ENCODE data around the gene MAML3.

The MAML3 gene

GRCh38 chr4:139738846-139739613 is 415.0 kb downstream of the MAML3 start:
- DNase-seq: no peak

GRCh38 chr4:139736661-139737060 is 417.3 kb downstream of the MAML3 start:
- DNase-seq: no peak

- DNase-seq: no peak
Observed at GRCh38 chr4:139736274-139736660, 417.7 kb downstream of the MAML3 start.

- peak; percentile 59 for DNase-seq
Observed at GRCh38 chr4:139735381-139736273, 418.4 kb downstream of the MAML3 start.

GRCh38 chr4:139734875-139735380 is 419.1 kb downstream of the MAML3 start:
- peak; percentile 86 for DNase-seq

- DNase-seq: peak; percentile 45
Observed at GRCh38 chr4:139734201-139734874, 419.6 kb downstream of the MAML3 start.

- DNase-seq: no peak
Observed at GRCh38 chr4:139732991-139733570, 420.9 kb downstream of the MAML3 start.

- no peak for DNase-seq
Observed at GRCh38 chr4:139728840-139729239, 425.1 kb downstream of the MAML3 start.

- no peak for DNase-seq
Observed at GRCh38 chr4:139728146-139728545, 425.8 kb downstream of the MAML3 start.

GRCh38 chr4:139726615-139727014 is 427.4 kb downstream of the MAML3 start:
- DNase-seq: no peak

GRCh38 chr4:139725236-139725635 is 428.7 kb downstream of the MAML3 start:
- DNase-seq: no peak

GRCh38 chr4:139721789-139722188 is 432.2 kb downstream of the MAML3 start:
- DNase-seq: no peak

GRCh38 chr4:139720806-139721205 is 433.2 kb downstream of the MAML3 start:
- no peak for DNase-seq

- no peak for DNase-seq
Observed at GRCh38 chr4:139719381-139720101, 434.4 kb downstream of the MAML3 start.

- no peak for DNase-seq
Observed at GRCh38 chr4:139718833-139719232, 435.2 kb downstream of the MAML3 start.

- DNase-seq: no peak
Observed at GRCh38 chr4:139718358-139718757, 435.6 kb downstream of the MAML3 start.

- DNase-seq: no peak
Observed at GRCh38 chr4:139715746-139716391, 438.1 kb downstream of the MAML3 start.

GRCh38 chr4:139712882-139713281 is 441.1 kb downstream of the MAML3 start:
- DNase-seq: no peak

- no peak for DNase-seq
Observed at GRCh38 chr4:139711461-139711860, 442.5 kb downstream of the MAML3 start.

GRCh38 chr4:139710073-139710472 is 443.9 kb downstream of the MAML3 start:
- DNase-seq: no peak

- DNase-seq: no peak
Observed at GRCh38 chr4:139709660-139710059, 444.3 kb downstream of the MAML3 start.
